HTR-8/SVneo (cell line): ENCODE measurements around the gene CLDN17.

Experiments used
- DNase-seq: peaks from one replicate; pipeline ENCODE4 v3.0.0; 2011; ENCODE audit warnings: low spot score, mixed read lengths; ENCODE audit not compliant: insufficient read length
- FAIRE-seq: peaks from 2 replicates; lab custom pipeline; 2011; peaks lifted over from hg19 to GRCh38; lab: Jason Lieb, UNC

Gene CLDN17

DNA sequence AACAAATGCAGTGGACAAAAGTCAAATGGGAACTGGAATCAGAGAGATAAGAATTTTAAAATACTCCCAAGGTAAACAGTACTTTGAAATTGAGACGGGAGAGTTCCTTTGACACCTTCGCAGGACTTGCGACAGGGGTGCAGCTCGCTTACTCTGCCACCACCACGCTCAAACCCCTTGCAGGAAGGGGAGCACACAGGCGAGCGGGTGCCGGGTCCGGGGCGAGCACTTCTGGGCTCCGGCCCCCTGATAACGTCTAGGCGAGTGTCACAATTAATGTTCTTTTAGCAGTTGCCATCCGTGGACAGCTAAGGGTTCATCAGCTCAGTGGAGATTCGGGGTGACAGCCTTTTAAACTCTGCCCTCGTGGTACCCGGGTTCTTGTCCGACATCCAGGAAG lies 37.4 kb downstream of the CLDN17 start:
- DNase-seq: no peak
- FAIRE-seq: no peak

DNA sequence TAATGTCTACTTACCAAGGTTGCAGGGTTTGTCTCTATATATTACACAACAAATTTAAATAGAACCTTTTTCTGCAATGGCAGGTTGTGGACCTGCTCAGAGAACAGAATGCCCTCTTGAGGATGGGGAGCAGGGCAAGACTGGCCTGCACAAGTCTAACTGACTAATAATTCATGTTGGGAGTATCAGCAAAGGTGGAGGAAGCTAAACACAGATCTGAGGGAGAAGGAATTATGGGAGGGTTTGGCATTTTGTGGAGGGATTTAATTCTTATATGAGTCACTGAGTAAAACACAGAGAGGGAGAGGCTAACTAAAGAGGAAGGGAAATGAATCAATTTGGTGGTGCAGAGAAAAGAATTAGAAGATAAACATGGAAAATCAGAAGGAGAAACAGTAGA lies 40.0 kb downstream of the CLDN17 start:
- no peak for FAIRE-seq
- DNase-seq: no peak

DNA sequence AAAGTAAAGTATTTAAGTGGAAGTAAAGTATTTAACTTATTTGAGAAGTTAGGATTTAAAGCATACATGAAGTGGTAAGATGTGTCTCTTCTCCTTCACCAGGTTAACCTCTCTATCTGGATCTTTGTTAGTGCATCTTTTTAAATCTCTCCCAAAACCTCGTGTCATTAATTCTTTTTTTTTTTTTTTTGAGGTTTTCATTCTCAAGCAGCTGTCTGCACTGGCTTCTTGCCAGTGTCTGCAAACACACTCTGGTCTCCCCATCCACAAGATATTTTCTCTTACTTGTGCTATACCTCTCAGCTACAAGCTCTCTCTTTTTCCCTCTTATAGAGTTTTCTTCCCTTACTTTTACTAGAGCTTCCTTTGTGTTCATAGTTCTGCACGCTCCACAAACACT lies 49.0 kb downstream of the CLDN17 start:
- FAIRE-seq (no peak), DNase-seq (no peak)

DNA sequence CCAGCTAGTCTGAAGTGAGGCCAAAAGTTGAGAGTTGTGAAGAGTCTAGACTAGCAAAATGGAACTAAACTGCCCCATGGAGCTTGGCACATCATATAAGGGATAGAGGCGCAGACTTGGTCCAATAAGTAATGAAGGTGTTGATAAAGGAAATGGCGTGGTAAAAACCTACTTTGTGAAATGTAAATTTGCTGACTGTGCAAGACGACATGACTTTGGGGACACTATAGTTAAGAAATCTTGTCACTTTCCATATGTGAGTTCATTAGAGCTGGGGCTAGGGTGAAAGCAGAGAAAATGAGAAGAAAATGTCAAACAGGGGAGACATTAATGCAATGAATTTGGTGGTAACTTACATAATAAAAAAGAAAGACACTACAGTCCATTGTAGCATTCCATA lies 50.1 kb downstream of the CLDN17 start:
- no peak for FAIRE-seq

More for the DNA sequence above, 50.1 kb downstream of the CLDN17 start:
- DNase-seq: no peak
